ENCODE measurements around the gene ACER3. TPM values are rescaled to one million over a fixed set of nuclear protein-coding genes. Genes with fewer than 3 reads are reported as not detected.

The ACER3 gene
- total RNA-seq, 1 donor from 2014 or later: 17.3 TPM

GRCh38 chr11:76974179-76974891 lies 113.6 kb downstream of the ACER3 start:
- no peak for DNase-seq (ENCODE audit: low read depth)
- Histone ChIP-seq H3K4me2 (ENCODE audit: low read length) (no peak overlapping the region), H3K9me3 (ENCODE audit: insufficient read depth, low read depth, low read length) (peaks cover 6% of the 10 kb centered on the region), H2AFZ (ENCODE audit: low read depth, low read length) (no peak overlapping the region), H3K4me3 (ENCODE audit: insufficient read depth, low read depth, low read length) (no peak overlapping the region), H3K79me2 (ENCODE audit: insufficient read depth, low read length) (no peaks in the 10 kb centered on the region), H3K9ac (ENCODE audit: low read length) (no peak overlapping the region), H4K20me1 (ENCODE audit: insufficient read depth, low read length) (no peaks in the 10 kb centered on the region), H3K4me1 (ENCODE audit: insufficient read depth, low read length) (no peaks in the 10 kb centered on the region), H3K27me3 (ENCODE audit: insufficient read depth, low read length) (no peaks in the 10 kb centered on the region), H3K36me3 (ENCODE audit: insufficient read depth, low read length) (no peaks in the 10 kb centered on the region), H3K27ac (ENCODE audit: low read depth, low read length) (no peak overlapping the region)
- no peaks in the 10 kb centered on the region for H3K27me3 Mint-ChIP-seq (ENCODE audit: low read depth, unreplicated experiment)
- peaks cover 4% of the 10 kb centered on the region for H3K36me3 Mint-ChIP-seq (ENCODE audit: low read depth, unreplicated experiment)
- no peaks in the 10 kb centered on the region for H3K4me1 Mint-ChIP-seq (ENCODE audit: low read depth, unreplicated experiment)
- FAIRE-seq: no peak
- no peaks in the 10 kb centered on the region for H3K9me3 Mint-ChIP-seq (ENCODE audit: unreplicated experiment)
- H3K27ac Mint-ChIP-seq (ENCODE audit: unreplicated experiment): no peak overlapping the region
- no peak for TF ChIP-seq EZH2 (IDR thresholded peaks at IDR 0.05; ENCODE audit: insufficient read depth, low read length)
- no peak for TF ChIP-seq CTCF (IDR thresholded peaks at IDR 0.05; ENCODE audit: insufficient read depth, low read depth, low read length)
- H3K4me3 Mint-ChIP-seq (ENCODE audit: unreplicated experiment): no peak overlapping the region

GRCh38 chr11:76975513-76975912 lies 114.8 kb downstream of the ACER3 start:
- Mint-ChIP-seq H3K4me1 (ENCODE audit: low read depth, unreplicated experiment) (no peaks in the 10 kb centered on the region), H3K4me3 (ENCODE audit: unreplicated experiment) (no peak overlapping the region), H3K9me3 (ENCODE audit: unreplicated experiment) (no peaks in the 10 kb centered on the region), H3K27me3 (ENCODE audit: low read depth, unreplicated experiment) (no peaks in the 10 kb centered on the region), H3K36me3 (ENCODE audit: low read depth, unreplicated experiment) (peaks cover 4% of the 10 kb centered on the region), H3K27ac (ENCODE audit: unreplicated experiment) (no peak overlapping the region)
- Histone ChIP-seq H3K79me2 (ENCODE audit: insufficient read depth, low read length) (no peaks in the 10 kb centered on the region), H4K20me1 (ENCODE audit: insufficient read depth, low read length) (no peaks in the 10 kb centered on the region), H3K36me3 (ENCODE audit: insufficient read depth, low read length) (no peaks in the 10 kb centered on the region), H3K27ac (ENCODE audit: low read depth, low read length) (no peak overlapping the region), H3K4me2 (ENCODE audit: low read length) (no peak overlapping the region), H3K4me3 (ENCODE audit: insufficient read depth, low read depth, low read length) (no peak overlapping the region), H3K4me1 (ENCODE audit: insufficient read depth, low read length) (no peaks in the 10 kb centered on the region), H3K27me3 (ENCODE audit: insufficient read depth, low read length) (no peaks in the 10 kb centered on the region), H3K9ac (ENCODE audit: low read length) (no peak overlapping the region), H3K9me3 (ENCODE audit: insufficient read depth, low read depth, low read length) (peaks cover 6% of the 10 kb centered on the region), H2AFZ (ENCODE audit: low read depth, low read length) (no peak overlapping the region)
- TF ChIP-seq CTCF (IDR thresholded peaks at IDR 0.05; ENCODE audit: insufficient read depth, low read depth, low read length): no peak
- no peak for TF ChIP-seq EZH2 (IDR thresholded peaks at IDR 0.05; ENCODE audit: insufficient read depth, low read length)
- DNase-seq (ENCODE audit: low read depth) (no peak), FAIRE-seq (no peak)

- H3K27me3 ChIP-seq (ENCODE audit: insufficient read depth, low read length): no peaks in the 10 kb centered on the region
- no peak overlapping the region for H3K9ac ChIP-seq (ENCODE audit: low read length)
- H3K27me3 Mint-ChIP-seq (ENCODE audit: low read depth, unreplicated experiment): no peaks in the 10 kb centered on the region
- H3K4me2 ChIP-seq (ENCODE audit: low read length): no peak overlapping the region
- H3K4me1 Mint-ChIP-seq (ENCODE audit: low read depth, unreplicated experiment): no peaks in the 10 kb centered on the region
- no peaks in the 10 kb centered on the region for H4K20me1 ChIP-seq (ENCODE audit: insufficient read depth, low read length)
- H3K4me3 Mint-ChIP-seq (ENCODE audit: unreplicated experiment): no peak overlapping the region
- TF ChIP-seq CTCF (IDR thresholded peaks at IDR 0.05; ENCODE audit: insufficient read depth, low read depth, low read length) (no peak), EZH2 (IDR thresholded peaks at IDR 0.05; ENCODE audit: insufficient read depth, low read length) (no peak)
- no peaks in the 10 kb centered on the region for H3K9me3 Mint-ChIP-seq (ENCODE audit: unreplicated experiment)
- peaks cover 4% of the 10 kb centered on the region for H3K36me3 Mint-ChIP-seq (ENCODE audit: low read depth, unreplicated experiment)
- H3K9me3 ChIP-seq (ENCODE audit: insufficient read depth, low read depth, low read length): peaks cover 6% of the 10 kb centered on the region
- H3K27ac Mint-ChIP-seq (ENCODE audit: unreplicated experiment): no peak overlapping the region
- H2AFZ ChIP-seq (ENCODE audit: low read depth, low read length): no peak overlapping the region
- no peaks in the 10 kb centered on the region for H3K79me2 ChIP-seq (ENCODE audit: insufficient read depth, low read length)
- no peaks in the 10 kb centered on the region for H3K36me3 ChIP-seq (ENCODE audit: insufficient read depth, low read length)
- H3K4me1 ChIP-seq (ENCODE audit: insufficient read depth, low read length): no peaks in the 10 kb centered on the region
- H3K4me3 ChIP-seq (ENCODE audit: insufficient read depth, low read depth, low read length): no peak overlapping the region
- FAIRE-seq (no peak), DNase-seq (ENCODE audit: low read depth) (no peak)
- H3K27ac ChIP-seq (ENCODE audit: low read depth, low read length): no peak overlapping the region
These were observed 117.1 kb downstream of the ACER3 start for GRCh38 chr11:76977791-76978190.

Measured in astrocyte (in vitro differentiated cells and primary cell).